ENCODE results near the gene PRKCH.

DNA sequence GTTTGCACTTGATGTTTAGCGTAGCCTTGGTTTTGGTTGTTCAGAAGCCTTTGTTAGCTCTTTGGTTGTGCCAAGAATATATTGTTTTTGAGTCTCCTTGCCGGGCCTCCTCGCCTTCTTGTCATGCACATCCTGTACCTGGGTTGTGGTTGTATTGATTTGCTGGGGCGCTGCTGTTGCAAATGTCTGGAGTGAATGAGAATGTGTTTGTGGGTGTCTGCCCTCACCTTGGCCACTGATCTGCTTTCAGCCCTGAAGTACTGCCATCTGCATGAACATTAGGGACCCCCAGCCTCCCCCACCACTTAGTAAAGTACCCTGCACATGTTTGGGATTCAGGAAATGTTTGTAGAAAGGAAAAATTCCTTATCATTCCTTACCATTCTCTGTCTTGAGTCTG is 16.5 kb downstream of the PRKCH start:
- TF ChIP-seq, protein P1, sequence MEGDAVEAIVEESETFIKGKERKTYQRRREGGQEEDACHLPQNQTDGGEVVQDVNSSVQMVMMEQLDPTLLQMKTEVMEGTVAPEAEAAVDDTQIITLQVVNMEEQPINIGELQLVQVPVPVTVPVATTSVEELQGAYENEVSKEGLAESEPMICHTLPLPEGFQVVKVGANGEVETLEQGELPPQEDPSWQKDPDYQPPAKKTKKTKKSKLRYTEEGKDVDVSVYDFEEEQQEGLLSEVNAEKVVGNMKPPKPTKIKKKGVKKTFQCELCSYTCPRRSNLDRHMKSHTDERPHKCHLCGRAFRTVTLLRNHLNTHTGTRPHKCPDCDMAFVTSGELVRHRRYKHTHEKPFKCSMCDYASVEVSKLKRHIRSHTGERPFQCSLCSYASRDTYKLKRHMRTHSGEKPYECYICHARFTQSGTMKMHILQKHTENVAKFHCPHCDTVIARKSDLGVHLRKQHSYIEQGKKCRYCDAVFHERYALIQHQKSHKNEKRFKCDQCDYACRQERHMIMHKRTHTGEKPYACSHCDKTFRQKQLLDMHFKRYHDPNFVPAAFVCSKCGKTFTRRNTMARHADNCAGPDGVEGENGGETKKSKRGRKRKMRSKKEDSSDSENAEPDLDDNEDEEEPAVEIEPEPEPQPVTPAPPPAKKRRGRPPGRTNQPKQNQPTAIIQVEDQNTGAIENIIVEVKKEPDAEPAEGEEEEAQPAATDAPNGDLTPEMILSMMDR (IDR thresholded peaks at IDR 0.05; ENCODE audit: borderline replicate concordance, extremely low read depth, low read length, poor library complexity, severe bottlenecking) = no peak
- TF ChIP-seq EZH2 (IDR thresholded peaks at IDR 0.05; ENCODE audit: borderline replicate concordance, low read depth, low read length, severe bottlenecking) = no peak
